MM.1S (cell line): ENCODE data around the gene NEURL4.
A peak's percentile ranks its signal among the peaks of the same experiment; 100 is the strongest.

Experiments
- DNase-seq: peaks from one replicate; pipeline ENCODE4 v3.0.0-alpha.2; 2015
- H2AFZ ChIP-seq: fragments of 300-600 bp; sonication (generic); 2 replicates; pipeline ENCODE4 v1.6.0; 2016; ENCODE audit warnings: antibody characterized with exemption, low read length
- H3F3A ChIP-seq: fragments of 300-600 bp; sonication (generic); 2 replicates; pipeline ENCODE4 v1.6.1; 2016; ENCODE audit warnings: mild to moderate bottlenecking, antibody characterized with exemption, low read length, moderate library complexity, mixed read lengths; ENCODE audit not compliant: insufficient read depth
- H3K27ac ChIP-seq: fragments of 300-600 bp; sonication (generic); 2 replicates; pipeline ENCODE4 v1.5.1; 2016; ENCODE audit warnings: mild to moderate bottlenecking, low read length
- H3K27me3 ChIP-seq: fragments of 300-600 bp; sonication (generic); replicated peaks from 2 replicates; pipeline ENCODE4 v1.6.0; 2016; ENCODE audit warnings: low read length; ENCODE audit not compliant: insufficient read depth
- H3K36me3 ChIP-seq: fragments of 300-600 bp; sonication (generic); replicated peaks from 2 replicates; pipeline ENCODE4 v1.6.1; 2016; ENCODE audit warnings: mild to moderate bottlenecking, low read length, mixed read lengths; ENCODE audit not compliant: insufficient read depth
- H3K4me1 ChIP-seq: fragments of 300-600 bp; sonication (generic); 2 replicates; pipeline ENCODE4 v1.6.1; 2016; ENCODE audit warnings: low read length, mixed read lengths
- H3K4me2 ChIP-seq: fragments of 300-600 bp; sonication (generic); 2 replicates; pipeline ENCODE4 v1.6.0; 2016; ENCODE audit warnings: low read depth, low read length
- H3K4me3 ChIP-seq: fragments of 300-600 bp; sonication (generic); 2 replicates; pipeline ENCODE4 v1.5.1; 2016; ENCODE audit warnings: low read length, mixed read lengths
- H3K79me2 ChIP-seq: fragments of 300-600 bp; sonication (generic); 2 replicates; pipeline ENCODE4 v1.6.1; 2016; ENCODE audit warnings: mixed run types, low read length, mixed read lengths
- H3K9ac ChIP-seq: fragments of 300-600 bp; sonication (generic); 2 replicates; pipeline ENCODE4 v1.6.1; 2016; ENCODE audit warnings: low read length, mixed read lengths
- H3K9me2 ChIP-seq: fragments of 300-600 bp; sonication (generic); replicated peaks from 2 replicates; pipeline ENCODE4 v1.6.1; 2016; ENCODE audit warnings: mild to moderate bottlenecking, low read length, mixed read lengths; ENCODE audit not compliant: insufficient read depth
- H3K9me3 ChIP-seq: fragments of 300-600 bp; sonication (generic); replicated peaks from 2 replicates; pipeline ENCODE4 v1.6.1; 2016; ENCODE audit warnings: mild to moderate bottlenecking, low read length, mixed read lengths; ENCODE audit not compliant: insufficient read depth
- H4K20me1 ChIP-seq: fragments of 300-600 bp; sonication (generic); 2 replicates; pipeline ENCODE4 v1.6.1; 2016; ENCODE audit warnings: mild to moderate bottlenecking, low read length, moderate library complexity, mixed read lengths; ENCODE audit not compliant: insufficient read depth
- EZH2 ChIP-seq: fragments of 300-600 bp; sonication (generic); optimal IDR thresholded peaks from 2 replicates; pipeline ENCODE3; 2017; ENCODE audit warnings: low read depth, mild to moderate bottlenecking, antibody characterized with exemption, low read length, mixed read lengths
- EZH2phosphoT487 ChIP-seq: fragments of 300-600 bp; sonication (generic); IDR thresholded peaks from 2 replicates; pipeline ENCODE4 v1.6.1; 2018; ENCODE audit warnings: antibody characterized with exemption, low read length
- TF ChIP-seq, protein P1 (sequence below): fragments of 300-600 bp; sonication (generic); IDR thresholded peaks from 2 replicates; pipeline ENCODE4 v1.5.1; 2016; ENCODE audit warnings: antibody characterized with exemption, low read length, mixed read lengths

Gene NEURL4

DNA sequence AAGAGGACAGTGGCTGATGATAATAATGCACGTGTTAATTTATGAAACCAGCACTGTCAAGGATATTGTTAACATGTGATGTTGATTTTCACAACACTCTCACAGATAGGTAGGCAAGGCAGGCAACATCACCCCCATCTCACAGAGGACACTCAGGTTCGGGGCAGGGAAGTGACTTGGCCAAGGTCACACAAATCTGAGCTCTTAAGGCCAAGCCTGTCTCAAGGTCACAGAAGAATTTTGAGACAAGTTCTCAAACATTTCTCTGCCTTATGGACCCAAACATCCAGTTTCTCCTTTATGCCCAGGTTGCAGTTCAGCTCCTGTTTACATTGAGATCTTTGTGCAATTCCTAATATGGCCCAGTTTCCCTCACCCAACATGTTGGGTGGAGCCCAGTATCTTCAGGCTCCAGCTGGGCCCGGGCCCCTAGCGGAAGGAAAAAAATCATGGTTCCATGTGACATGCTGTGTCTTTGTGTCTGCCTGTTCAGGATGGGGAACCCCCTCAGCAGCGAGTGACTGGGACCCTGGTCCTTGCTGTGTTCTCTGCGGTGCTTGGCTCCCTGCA lies 46.3 kb downstream of the NEURL4 start:
- Histone ChIP-seq H3K4me3 (no peak overlapping the region), H3K9me2 (no peaks in the 10 kb centered on the region), H3K4me1 (peaks cover 10% of the 10 kb centered on the region), H3K36me3 (no peaks in the 10 kb centered on the region), H3F3A (peaks cover 8% of the 10 kb centered on the region), H3K9me3 (no peaks in the 10 kb centered on the region), H3K27ac (no peak overlapping the region), H3K27me3 (peaks cover 78% of the 10 kb centered on the region), H3K9ac (no peak overlapping the region), H3K4me2 (no peak overlapping the region), H4K20me1 (no peaks in the 10 kb centered on the region), H3K79me2 (no peaks in the 10 kb centered on the region), H2AFZ (no peak overlapping the region)
- DNase-seq: no peak
- TF ChIP-seq EZH2phosphoT487 (no peak), EZH2 (no peak)
- TF ChIP-seq, protein P1, sequence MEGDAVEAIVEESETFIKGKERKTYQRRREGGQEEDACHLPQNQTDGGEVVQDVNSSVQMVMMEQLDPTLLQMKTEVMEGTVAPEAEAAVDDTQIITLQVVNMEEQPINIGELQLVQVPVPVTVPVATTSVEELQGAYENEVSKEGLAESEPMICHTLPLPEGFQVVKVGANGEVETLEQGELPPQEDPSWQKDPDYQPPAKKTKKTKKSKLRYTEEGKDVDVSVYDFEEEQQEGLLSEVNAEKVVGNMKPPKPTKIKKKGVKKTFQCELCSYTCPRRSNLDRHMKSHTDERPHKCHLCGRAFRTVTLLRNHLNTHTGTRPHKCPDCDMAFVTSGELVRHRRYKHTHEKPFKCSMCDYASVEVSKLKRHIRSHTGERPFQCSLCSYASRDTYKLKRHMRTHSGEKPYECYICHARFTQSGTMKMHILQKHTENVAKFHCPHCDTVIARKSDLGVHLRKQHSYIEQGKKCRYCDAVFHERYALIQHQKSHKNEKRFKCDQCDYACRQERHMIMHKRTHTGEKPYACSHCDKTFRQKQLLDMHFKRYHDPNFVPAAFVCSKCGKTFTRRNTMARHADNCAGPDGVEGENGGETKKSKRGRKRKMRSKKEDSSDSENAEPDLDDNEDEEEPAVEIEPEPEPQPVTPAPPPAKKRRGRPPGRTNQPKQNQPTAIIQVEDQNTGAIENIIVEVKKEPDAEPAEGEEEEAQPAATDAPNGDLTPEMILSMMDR: no peak

DNA sequence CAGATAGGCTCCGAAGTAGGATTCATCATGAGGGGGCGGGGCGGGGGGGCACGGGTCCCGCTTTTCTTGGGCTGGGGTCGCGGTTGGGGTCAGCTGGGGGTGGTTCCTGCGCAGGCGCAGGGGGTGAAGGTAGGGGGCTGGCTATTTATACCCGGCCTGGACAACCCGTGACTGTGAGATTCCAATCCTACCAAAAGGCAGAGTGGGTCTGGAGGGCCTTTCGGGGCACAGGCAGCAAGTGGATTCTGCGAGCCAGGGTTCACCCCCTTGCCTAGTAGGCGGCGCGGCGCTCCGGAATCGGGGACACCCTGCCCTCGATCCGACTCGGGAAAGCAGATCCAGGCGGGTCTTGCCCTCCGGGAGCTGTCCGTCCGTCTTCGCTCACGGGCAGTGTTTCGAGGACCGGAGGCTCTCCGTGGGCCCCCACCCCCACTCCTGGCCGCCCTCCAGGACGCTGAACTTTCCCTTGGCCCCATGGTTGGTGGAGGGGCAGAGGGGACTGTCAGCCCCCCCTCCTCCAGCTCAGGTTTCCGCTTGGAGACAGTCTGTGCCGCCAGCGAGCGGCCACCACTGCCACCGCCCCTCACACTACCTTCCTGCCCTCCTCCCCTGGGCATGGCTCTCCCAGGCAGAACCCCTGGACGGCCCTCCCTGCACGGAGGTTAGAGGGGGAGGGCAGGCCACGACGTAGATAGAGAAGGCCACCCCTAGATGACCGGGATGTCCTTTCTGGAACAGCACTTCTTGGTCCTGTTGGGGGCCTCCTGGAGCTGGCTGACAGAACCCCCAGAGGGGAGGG lies 47.0 kb downstream of the NEURL4 start:
- no peak for DNase-seq
- Histone ChIP-seq H3F3A (peaks cover 8% of the 10 kb centered on the region), H3K9ac (no peak overlapping the region), H3K4me3 (peak overlapping the region; percentile 65), H3K36me3 (no peaks in the 10 kb centered on the region), H3K4me1 (peaks cover 10% of the 10 kb centered on the region), H2AFZ (peak overlapping the region; percentile 85; the same call in 1 of the 2 replicates), H3K27me3 (peaks cover 78% of the 10 kb centered on the region), H3K4me2 (peak overlapping the region; percentile 97), H3K9me3 (no peaks in the 10 kb centered on the region), H3K27ac (no peak overlapping the region), H3K9me2 (no peaks in the 10 kb centered on the region), H4K20me1 (no peaks in the 10 kb centered on the region), H3K79me2 (no peaks in the 10 kb centered on the region)
- TF ChIP-seq EZH2phosphoT487 (no peak), EZH2 (no peak)
- TF ChIP-seq, protein P1: no peak

DNA sequence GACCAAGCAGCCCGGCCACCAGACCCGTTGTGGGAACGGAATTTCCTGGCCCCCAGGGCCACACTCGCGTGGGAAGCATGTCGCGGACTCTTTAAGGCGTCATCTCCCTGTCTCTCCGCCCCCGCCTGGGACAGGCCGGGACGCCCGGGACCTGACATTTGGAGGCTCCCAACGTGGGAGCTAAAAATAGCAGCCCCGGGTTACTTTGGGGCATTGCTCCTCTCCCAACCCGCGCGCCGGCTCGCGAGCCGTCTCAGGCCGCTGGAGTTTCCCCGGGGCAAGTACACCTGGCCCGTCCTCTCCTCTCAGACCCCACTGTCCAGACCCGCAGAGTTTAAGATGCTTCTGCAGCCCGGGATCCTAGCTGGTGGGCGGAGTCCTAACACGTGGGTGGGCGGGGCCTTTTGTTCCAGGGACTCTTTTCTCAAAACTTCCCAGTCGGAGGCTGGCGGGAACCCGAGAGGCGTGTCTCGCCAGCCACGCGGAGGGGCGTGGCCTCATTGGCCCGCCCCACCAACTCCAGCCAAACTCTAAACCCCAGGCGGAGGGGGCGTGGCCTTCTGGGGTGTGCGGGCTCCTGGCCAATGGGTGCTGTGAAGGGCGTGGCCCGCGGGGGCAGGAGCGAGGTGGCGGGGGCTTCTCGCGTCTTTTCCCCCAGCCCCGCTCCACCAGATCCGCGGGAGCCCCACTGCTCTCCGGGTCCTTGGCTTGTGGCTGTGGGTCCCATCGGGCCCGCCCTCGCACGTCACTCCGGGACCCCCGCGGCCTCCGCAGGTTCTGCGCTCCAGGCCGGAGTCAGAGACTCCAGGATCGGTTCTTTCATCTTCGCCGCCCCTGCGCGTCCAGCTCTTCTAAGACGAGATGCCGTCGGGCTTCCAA lies 47.8 kb downstream of the NEURL4 start, which contains the start of gene SLC2A4:
SLC2A4 (plus strand) TSS at position 645 of the 879 bp plus-strand sequence; CDS start at position 862, 217 bp downstream.
- Histone ChIP-seq H3K9ac (peak within 1 kb of the TSS; percentile 13; the same call in 1 of the 2 replicates), H3K27ac (no peak within 1 kb of the TSS)

More for the DNA sequence above, 47.8 kb downstream of the NEURL4 start, which contains the start of gene SLC2A4:
- Histone ChIP-seq H3K4me2 (peak within 1 kb of the TSS; percentile 97), H3K4me3 (peak within 1 kb of the TSS; percentile 65), H3K4me1 (peaks cover 5% of the 10 kb centered on the region), H3K36me3 (no peaks in the 10 kb centered on the region), H3K9me3 (no peaks in the 10 kb centered on the region), H3K79me2 (no peaks in the 10 kb centered on the region), H2AFZ (peak within 1 kb of the TSS; percentile 85), H4K20me1 (no peaks in the 10 kb centered on the region), H3K9me2 (no peaks in the 10 kb centered on the region), H3F3A (peaks cover 8% of the 10 kb centered on the region), H3K27me3 (peaks cover 76% of the 10 kb centered on the region)
- TF ChIP-seq EZH2phosphoT487 (no peak), EZH2 (no peak)
- DNase-seq: peak; percentile 95
